Mesothelial cell of epicardium (in vitro differentiated cells): ENCODE data around the gene COL8A1. TPM values are rescaled to one million over a fixed set of nuclear protein-coding genes. Genes with fewer than 3 reads are reported as not detected.

Source experiments
- DNase-seq, 2 experiments: peaks; one replicate each; pipeline ENCODE4 v3.0.0; 2021; ENCODE audit warnings: low spot score in 2 of 2; ENCODE audit not compliant: unreplicated experiment in 2 of 2
- H3K27ac Mint-ChIP-seq: 2 replicates; pipeline ENCODE4 v1.8.0; 2021; ENCODE audit warnings: mixed read lengths
- H3K27me3 Mint-ChIP-seq: 2 replicates; pipeline ENCODE4 v1.8.0; 2021; ENCODE audit warnings: low read depth, mixed read lengths
- H3K36me3 Mint-ChIP-seq: 2 replicates; pipeline ENCODE4 v1.8.0; 2021; ENCODE audit warnings: mixed read lengths
- H3K4me1 Mint-ChIP-seq: 2 replicates; pipeline ENCODE4 v1.8.0; 2021; ENCODE audit warnings: mixed read lengths
- H3K4me3 Mint-ChIP-seq: 2 replicates; pipeline ENCODE4 v1.8.0; 2021; ENCODE audit warnings: mild to moderate bottlenecking, moderate library complexity, mixed read lengths
- H3K9me3 Mint-ChIP-seq: 2 replicates; pipeline ENCODE4 v1.8.0; 2021; ENCODE audit warnings: mixed read lengths
- CTCF ChIP-seq: fragments of 200-600 bp; sonication (generic); IDR thresholded peaks from one replicate; pipeline ENCODE4 v1.5.0; 2021; ENCODE audit warnings: antibody characterized with exemption; ENCODE audit not compliant: unreplicated experiment
- total RNA-seq: library from RNA; stranded (reverse); gene quantifications from 3 replicates; pipeline ENCODE4 v1.2.1, GENCODE V29; 2021

Gene COL8A1
- total RNA-seq, 1 donor from 2014 or later, result 1.1 TPM

GRCh38 chr3:99764377-99764776, 126.0 kb downstream of the COL8A1 start:
- H3K4me3 Mint-ChIP-seq, result no peak overlapping the region
- no peaks in the 10 kb centered on the region for H3K36me3 Mint-ChIP-seq
- no peak overlapping the region for H3K27ac Mint-ChIP-seq
- no peak for TF ChIP-seq CTCF
- DNase-seq, result no peak
- peaks cover 8% of the 10 kb centered on the region for H3K27me3 Mint-ChIP-seq
- no peaks in the 10 kb centered on the region for H3K9me3 Mint-ChIP-seq
- peaks cover 22% of the 10 kb centered on the region for H3K4me1 Mint-ChIP-seq

GRCh38 chr3:99765042-99765942, 126.9 kb downstream of the COL8A1 start:
- no peak for TF ChIP-seq CTCF
- no peak overlapping the region for H3K27ac Mint-ChIP-seq
- H3K4me1 Mint-ChIP-seq, result peaks cover 21% of the 10 kb centered on the region

GRCh38 chr3:99767291-99767690, 128.9 kb downstream of the COL8A1 start:
- no peak for DNase-seq
- no peaks in the 10 kb centered on the region for H3K9me3 Mint-ChIP-seq
- no peak for TF ChIP-seq CTCF
- no peak overlapping the region for H3K27ac Mint-ChIP-seq
- H3K27me3 Mint-ChIP-seq, result peaks cover 6% of the 10 kb centered on the region
- H3K4me1 Mint-ChIP-seq, result peaks cover 3% of the 10 kb centered on the region
- no peak overlapping the region for H3K4me3 Mint-ChIP-seq
- H3K36me3 Mint-ChIP-seq, result no peaks in the 10 kb centered on the region

More at GRCh38 chr3:99765042-99765942, 126.9 kb downstream of the COL8A1 start:
- Mint-ChIP-seq H3K36me3 (no peaks in the 10 kb centered on the region), H3K27me3 (peaks cover 2% of the 10 kb centered on the region), H3K4me3 (no peak overlapping the region), H3K9me3 (no peaks in the 10 kb centered on the region)
- no peak for DNase-seq

GRCh38 chr3:99768126-99768525, 129.7 kb downstream of the COL8A1 start:
- Mint-ChIP-seq H3K27me3 (peaks cover 6% of the 10 kb centered on the region), H3K27ac (no peak overlapping the region), H3K4me1 (no peaks in the 10 kb centered on the region), H3K36me3 (no peaks in the 10 kb centered on the region), H3K4me3 (no peak overlapping the region), H3K9me3 (no peaks in the 10 kb centered on the region)
- DNase-seq, result no peak
- TF ChIP-seq CTCF, result no peak

GRCh38 chr3:99768808-99769501, 130.6 kb downstream of the COL8A1 start:
- Mint-ChIP-seq H3K4me1 (no peaks in the 10 kb centered on the region), H3K36me3 (no peaks in the 10 kb centered on the region), H3K27me3 (peaks cover 6% of the 10 kb centered on the region), H3K27ac (no peak overlapping the region), H3K9me3 (no peaks in the 10 kb centered on the region), H3K4me3 (no peak overlapping the region)
- no peak for TF ChIP-seq CTCF
- no peak for DNase-seq
